Loucy (cell line): ENCODE results near the gene ACP6.

ENCODE experiments used
- H2AFZ ChIP-seq: fragments of 200-600 bp; sonication (generic); 2 replicates; pipeline ENCODE4 v1.6.0; 2016; ENCODE audit warnings: antibody characterized with exemption, mild to moderate bottlenecking, low read length, moderate library complexity
- H3F3A ChIP-seq: fragments of 200-600 bp; 2 replicates; pipeline ENCODE4 v1.6.0; 2016; ENCODE audit warnings: antibody characterized with exemption, low read depth, mild to moderate bottlenecking
- H3K27me3 ChIP-seq: fragments of 200-600 bp; sonication (generic); 2 replicates; pipeline ENCODE4 v1.6.1; 2014; ENCODE audit warnings: low read length, mild to moderate bottlenecking; ENCODE audit not compliant: insufficient read depth, poor library complexity, severe bottlenecking
- H3K36me3 ChIP-seq: fragments of 200-600 bp; sonication (generic); 2 replicates; pipeline ENCODE4 v1.6.1; 2016; ENCODE audit warnings: low read length; ENCODE audit not compliant: insufficient read depth
- H3K4me1 ChIP-seq: fragments of 200-600 bp; sonication (generic); 2 replicates; pipeline ENCODE4 v1.5.1; 2014; ENCODE audit warnings: low read length, mild to moderate bottlenecking; ENCODE audit not compliant: insufficient read depth, poor library complexity, severe bottlenecking
- H3K4me2 ChIP-seq: fragments of 200-600 bp; sonication (generic); 2 replicates; pipeline ENCODE4 v1.6.0; 2014; ENCODE audit warnings: antibody characterized with exemption, low read length, low read depth, mild to moderate bottlenecking; ENCODE audit not compliant: poor library complexity, severe bottlenecking
- H3K4me3 ChIP-seq: fragments of 200-600 bp; sonication (generic); 2 replicates; pipeline ENCODE4 v1.5.1; 2014; ENCODE audit warnings: low read length, mild to moderate bottlenecking, mixed read lengths; ENCODE audit not compliant: poor library complexity, severe bottlenecking
- H3K79me2 ChIP-seq: fragments of 200-600 bp; sonication (generic); 2 replicates; pipeline ENCODE4 v1.6.1; 2014; ENCODE audit warnings: low read length; ENCODE audit not compliant: insufficient read depth
- H3K9ac ChIP-seq: fragments of 200-600 bp; sonication (generic); 2 replicates; pipeline ENCODE4 v1.6.0; 2014; ENCODE audit warnings: mild to moderate bottlenecking, low read depth, low read length, moderate library complexity; ENCODE audit not compliant: poor library complexity, severe bottlenecking
- H3K9me2 ChIP-seq: fragments of 200-600 bp; sonication (generic); replicated peaks from 2 replicates; pipeline ENCODE4 v1.6.1; 2016; ENCODE audit warnings: low read depth, low read length, mixed read lengths
- H3K9me3 ChIP-seq: fragments of 200-600 bp; sonication (generic); 2 replicates; pipeline ENCODE4 v1.6.1; 2014; ENCODE audit warnings: mild to moderate bottlenecking, antibody characterized with exemption, low read length, low read depth; ENCODE audit not compliant: insufficient read depth
- H4K20me1 ChIP-seq: fragments of 200-600 bp; sonication (generic); 2 replicates; pipeline ENCODE4 v1.6.0; 2014; ENCODE audit warnings: antibody characterized with exemption, low read length, mild to moderate bottlenecking; ENCODE audit not compliant: insufficient read depth, poor library complexity, severe bottlenecking
- CTCF ChIP-seq: fragments of 200-600 bp; sonication (generic); conservative IDR thresholded peaks from 2 replicates; pipeline ENCODE4 v1.5.1; 2014; ENCODE audit warnings: mild to moderate bottlenecking, antibody characterized with exemption, low read length
- EZH2phosphoT487 ChIP-seq: fragments of 200-600 bp; IDR thresholded peaks from 2 replicates; pipeline ENCODE4 v1.6.1; 2018; ENCODE audit warnings: antibody characterized with exemption, mild to moderate bottlenecking, moderate library complexity, borderline replicate concordance

The ACP6 gene

GRCh38 chr1:147648933-147649332 is 21.4 kb downstream of the ACP6 start:
- no peaks in the 10 kb centered on the region for H3K9me2 ChIP-seq
- H3K9ac ChIP-seq = no peak overlapping the region
- no peaks in the 10 kb centered on the region for H3F3A ChIP-seq
- no peak overlapping the region for H3K4me3 ChIP-seq
- H3K9me3 ChIP-seq = no peaks in the 10 kb centered on the region
- no peak overlapping the region for H2AFZ ChIP-seq
- TF ChIP-seq CTCF = no peak
- TF ChIP-seq EZH2phosphoT487 = no peak
- peak overlapping the region; percentile 24 for H3K4me2 ChIP-seq
- H4K20me1 ChIP-seq = no peaks in the 10 kb centered on the region
- H3K27me3 ChIP-seq = no peaks in the 10 kb centered on the region
- H3K36me3 ChIP-seq = peaks cover 23% of the 10 kb centered on the region; the same call in 1 of the 2 replicates
- no peaks in the 10 kb centered on the region for H3K79me2 ChIP-seq
- peaks cover 31% of the 10 kb centered on the region for H3K4me1 ChIP-seq

- Histone ChIP-seq H3K4me2 (peak overlapping the region; percentile 24), H3K9me2 (no peaks in the 10 kb centered on the region), H3K9me3 (no peaks in the 10 kb centered on the region), H3K36me3 (peaks cover 23% of the 10 kb centered on the region; the same call in 1 of the 2 replicates), H3K4me3 (no peak overlapping the region), H3K9ac (no peak overlapping the region), H2AFZ (no peak overlapping the region), H3K79me2 (no peaks in the 10 kb centered on the region), H3K27me3 (no peaks in the 10 kb centered on the region), H3F3A (no peaks in the 10 kb centered on the region), H3K4me1 (peaks cover 31% of the 10 kb centered on the region), H4K20me1 (no peaks in the 10 kb centered on the region)
- TF ChIP-seq CTCF (no peak), EZH2phosphoT487 (no peak)
Observed at GRCh38 chr1:147647796-147648633, 22.3 kb downstream of the ACP6 start.

- H3F3A ChIP-seq = no peaks in the 10 kb centered on the region
- H3K27me3 ChIP-seq = no peaks in the 10 kb centered on the region
- peaks cover 29% of the 10 kb centered on the region for H3K4me1 ChIP-seq
- H3K9me2 ChIP-seq = no peaks in the 10 kb centered on the region
- H3K4me3 ChIP-seq = no peak overlapping the region
- H4K20me1 ChIP-seq = no peaks in the 10 kb centered on the region
- TF ChIP-seq CTCF (no peak), EZH2phosphoT487 (no peak)
- H3K4me2 ChIP-seq = no peak overlapping the region
- no peaks in the 10 kb centered on the region for H3K9me3 ChIP-seq
- H3K9ac ChIP-seq = no peak overlapping the region
- no peaks in the 10 kb centered on the region for H3K36me3 ChIP-seq
- H2AFZ ChIP-seq = no peak overlapping the region
- H3K79me2 ChIP-seq = no peaks in the 10 kb centered on the region
Observed at GRCh38 chr1:147643974-147644373, 26.4 kb downstream of the ACP6 start.
